Body of pancreas (tissue), 4 donors: ENCODE data around the gene HACD3.

Experiments
- POLR2A ChIP-seq, 3 donors: fragments of 450-650 bp; IDR thresholded peaks; one replicate each; pipeline ENCODE4 v1.6.1; 2016; ENCODE audit warnings: antibody characterized with exemption in 3 of 3, mild to moderate bottlenecking in 2 of 3
- TF ChIP-seq, protein P1 (sequence below), 7 experiments: fragments of 450-650 bp in 4 of 7; fragments of 200-600 bp in 3 of 7; sonication (generic) in 3 of 7; IDR thresholded peaks; one replicate each; pipeline ENCODE4 v1.5.1; 2016 to 2019; ENCODE audit warnings: antibody characterized with exemption in 7 of 7

DNA sequence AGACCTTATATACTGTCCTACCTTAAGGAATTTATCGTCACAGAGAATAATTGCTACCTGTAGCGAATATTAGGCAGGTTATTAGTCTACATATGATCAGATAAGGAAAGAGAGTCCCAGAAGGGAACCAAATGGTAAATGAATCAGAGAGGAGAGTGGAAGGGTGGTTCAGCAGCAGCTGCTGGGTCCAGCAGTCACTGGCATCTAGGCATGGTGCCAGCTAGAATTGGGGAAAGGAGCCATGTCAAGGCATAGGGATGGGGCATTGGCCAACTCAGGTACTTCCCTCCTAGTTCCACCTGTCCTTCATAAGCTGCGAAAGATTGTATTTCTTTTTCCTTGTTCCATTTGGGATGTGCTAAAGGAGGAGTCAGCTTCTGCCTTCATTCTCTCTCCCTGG lies 23.4 kb downstream of the HACD3 start:
- TF ChIP-seq, protein P1, sequence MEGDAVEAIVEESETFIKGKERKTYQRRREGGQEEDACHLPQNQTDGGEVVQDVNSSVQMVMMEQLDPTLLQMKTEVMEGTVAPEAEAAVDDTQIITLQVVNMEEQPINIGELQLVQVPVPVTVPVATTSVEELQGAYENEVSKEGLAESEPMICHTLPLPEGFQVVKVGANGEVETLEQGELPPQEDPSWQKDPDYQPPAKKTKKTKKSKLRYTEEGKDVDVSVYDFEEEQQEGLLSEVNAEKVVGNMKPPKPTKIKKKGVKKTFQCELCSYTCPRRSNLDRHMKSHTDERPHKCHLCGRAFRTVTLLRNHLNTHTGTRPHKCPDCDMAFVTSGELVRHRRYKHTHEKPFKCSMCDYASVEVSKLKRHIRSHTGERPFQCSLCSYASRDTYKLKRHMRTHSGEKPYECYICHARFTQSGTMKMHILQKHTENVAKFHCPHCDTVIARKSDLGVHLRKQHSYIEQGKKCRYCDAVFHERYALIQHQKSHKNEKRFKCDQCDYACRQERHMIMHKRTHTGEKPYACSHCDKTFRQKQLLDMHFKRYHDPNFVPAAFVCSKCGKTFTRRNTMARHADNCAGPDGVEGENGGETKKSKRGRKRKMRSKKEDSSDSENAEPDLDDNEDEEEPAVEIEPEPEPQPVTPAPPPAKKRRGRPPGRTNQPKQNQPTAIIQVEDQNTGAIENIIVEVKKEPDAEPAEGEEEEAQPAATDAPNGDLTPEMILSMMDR (IDR thresholded peaks at IDR 0.05): no peak
- no peak for TF ChIP-seq POLR2A (IDR thresholded peaks at IDR 0.05)
